HepG2 (cell line): ENCODE measurements around the gene CSTF1. TPM values are rescaled to one million over a fixed set of nuclear protein-coding genes. Genes with fewer than 3 reads are reported as not detected.

Experiments used
- BATF2 ChIP-seq: sonication (generic); formaldehyde crosslinking; IDR thresholded peaks from 2 replicates; pipeline ENCODE4 v1.8.0; 2022; ENCODE audit warnings: mild to moderate bottlenecking, missing genetic modification reagents, moderate library complexity
- CHD4 ChIP-seq: fragments of 200-600 bp; sonication (generic); IDR thresholded peaks from 2 replicates; pipeline ENCODE4 v1.7.0; 2017; ENCODE audit warnings: mild to moderate bottlenecking, low read length, borderline replicate concordance
- FUBP1 ChIP-seq: sonication (generic); formaldehyde crosslinking; IDR thresholded peaks from 2 replicates; pipeline ENCODE4 v1.5.1; 2020; ENCODE audit warnings: missing genetic modification reagents, mild to moderate bottlenecking, borderline replicate concordance
- GABPA ChIP-seq, 2 experiments: IDR thresholded peaks; 2 replicates each; pipeline ENCODE4 v1.6.1; 2011 to 2016; ENCODE audit warnings: low read depth in 2 of 2, low read length in 1 of 2, missing biosample characterization in 1 of 2, missing genetic modification characterization in 1 of 2
- GRHL1 ChIP-seq: sonication (generic); formaldehyde crosslinking; conservative IDR thresholded peaks from 2 replicates; pipeline ENCODE4 v1.8.0; 2022; ENCODE audit warnings: missing genetic modification reagents
- GTF3A ChIP-seq: sonication (generic); formaldehyde crosslinking; conservative IDR thresholded peaks from 2 replicates; pipeline ENCODE4 v1.4.0; 2020; ENCODE audit warnings: mild to moderate bottlenecking, missing genetic modification reagents
- HOMEZ ChIP-seq: IDR thresholded peaks from 2 replicates; pipeline ENCODE4 v1.6.1; 2016; ENCODE audit warnings: low read depth
- MTF2 ChIP-seq: sonication (generic); formaldehyde crosslinking; IDR thresholded peaks from 2 replicates; pipeline ENCODE4 v1.5.0; 2020; ENCODE audit warnings: missing genetic modification reagents, borderline replicate concordance
- PATZ1 ChIP-seq: sonication (generic); formaldehyde crosslinking; IDR thresholded peaks from 2 replicates; pipeline ENCODE4 v1.4.0; 2020; ENCODE audit warnings: missing genetic modification reagents
- ZBTB33 ChIP-seq: sonication (generic); formaldehyde crosslinking; IDR thresholded peaks from 2 replicates; pipeline ENCODE4 v1.4.0; 2020; ENCODE audit warnings: missing genetic modification reagents
- ZNF20 ChIP-seq: sonication (generic); formaldehyde crosslinking; IDR thresholded peaks from 2 replicates; pipeline ENCODE4 v1.4.0; 2020; ENCODE audit warnings: mild to moderate bottlenecking, moderate library complexity, missing genetic modification reagents
- ZNF670 ChIP-seq: sonication (generic); formaldehyde crosslinking; IDR thresholded peaks from 2 replicates; pipeline ENCODE4 v1.8.0; 2022; ENCODE audit warnings: mild to moderate bottlenecking, missing genetic modification reagents, borderline replicate concordance
- polyA plus RNA-seq, 8 experiments: library from polyadenylated mRNA; depleted of rRNA in 3 of 8; stranded (reverse) in 7 of 8; unstranded in 1 of 8; fragments of >200 nt; fragmentation: Illumina TruSeq in 4 of 8; extraction: Trizol in 4 of 8; gene quantifications; 2 replicates each; pipeline versions ENCODE4 v1.2.1 to v1.2.3, GENCODE V29; 2011 to 2016; ENCODE audit warnings: low read depth in 4 of 8, missing spikeins in 1 of 8, mixed read lengths in 1 of 8; ENCODE audit not compliant: insufficient read depth in 1 of 8
- total RNA-seq, 5 experiments: library from RNA; depleted of rRNA; stranded (reverse); fragments of >200 nt; fragmentation: Illumina TruSeq; extraction: Trizol; gene quantifications; 2 replicates each; pipeline ENCODE4 v1.2.3, GENCODE V29; 2016; ENCODE audit warnings: low read depth in 1 of 5

CSTF1 gene
- total and polyA plus RNA-seq, 2 of the 13 experiments (the other 11 are each of a cell fraction or from before 2014, with no cell fraction given) = 70.9 to 100 TPM

GRCh38 chr20:56391596-56392131 is 781 bp upstream of the CSTF1 start (continued):
- TF ChIP-seq HOMEZ (CRISPR knock-in tag) = no peak
- no peak for TF ChIP-seq ZNF670 (CRISPR knock-in tag)
- TF ChIP-seq MTF2 = 0 out of 2 replicates have a peak, but pooled peaks have one; percentile 9
- TF ChIP-seq FUBP1 (CRISPR knock-in tag) = no peak
- TF ChIP-seq BATF2 (CRISPR knock-in tag) = no peak
- TF ChIP-seq GRHL1 (CRISPR knock-in tag) = no peak
- TF ChIP-seq GTF3A = no peak
- no peak for TF ChIP-seq GABPA (IDR thresholded peaks at IDR 0.05; ENCODE audit: low read depth, low read length)
- no peak for TF ChIP-seq GABPA (CRISPR knock-in tag; IDR thresholded peaks at IDR 0.05; ENCODE audit: low read depth)
- TF ChIP-seq ZNF20 (CRISPR knock-in tag) = 0 out of 2 replicates have a peak, but pooled peaks have one; percentile 87
- no peak for TF ChIP-seq PATZ1 (CRISPR knock-in tag)
- no peak for TF ChIP-seq CHD4
- no peak for TF ChIP-seq ZBTB33 (CRISPR knock-in tag)
